ENCODE results near the gene GLYATL1.

The GLYATL1 gene

DNA sequence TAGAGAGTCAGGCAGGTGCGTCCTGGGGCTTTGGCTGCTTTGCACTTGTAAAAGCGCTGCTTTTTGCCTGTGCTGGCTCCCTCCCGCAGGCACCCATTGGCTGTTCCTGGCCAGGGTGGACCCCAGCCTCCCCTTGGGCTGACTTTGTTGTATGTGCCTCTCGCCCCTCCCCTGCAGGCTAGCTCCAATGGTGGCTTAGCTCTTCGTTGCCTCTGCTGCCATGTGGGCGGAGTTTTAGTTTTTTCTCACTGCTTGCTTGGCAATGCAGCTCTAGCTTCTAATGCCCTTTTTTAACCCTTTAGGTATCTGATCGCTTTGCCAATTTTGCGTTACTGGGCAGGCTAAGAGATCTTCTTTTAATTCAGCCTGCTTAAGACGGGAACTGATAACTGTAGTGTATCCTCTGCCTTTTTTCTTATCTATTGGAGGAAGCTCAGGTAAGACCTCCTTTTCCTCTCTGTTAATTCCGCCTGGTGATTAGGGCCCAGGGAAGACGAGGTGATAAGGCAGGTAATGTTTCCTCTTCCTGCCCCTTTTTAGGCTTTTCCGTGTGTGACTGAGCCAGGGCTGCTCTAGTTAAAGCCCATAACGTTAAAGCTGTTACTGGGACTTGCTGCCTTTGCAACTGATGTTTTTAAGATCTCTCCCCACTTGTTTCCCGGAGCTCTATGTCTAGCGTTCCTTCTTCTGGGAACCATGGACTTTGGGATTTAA is 11.7 kb upstream of the GLYATL1 start:
- no peak for DNase-seq

DNA sequence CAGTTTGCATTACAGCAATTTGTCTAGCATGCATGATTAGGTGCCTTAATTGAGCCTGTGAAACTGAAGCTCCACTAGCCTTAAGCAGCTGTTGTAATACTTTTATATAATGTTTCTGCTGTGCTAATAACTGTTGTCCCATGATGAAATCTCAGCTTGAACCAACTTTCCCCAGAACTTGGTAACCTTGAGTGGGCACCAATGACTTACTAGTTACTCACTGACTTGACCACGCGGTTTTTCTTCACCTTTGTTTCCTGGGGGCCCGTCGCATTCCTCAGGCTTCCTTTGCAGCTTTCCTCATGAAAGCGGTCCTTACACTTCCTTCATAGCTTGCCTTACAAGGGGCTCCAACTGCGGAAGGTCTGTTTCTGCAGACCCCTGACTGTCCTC is 11.2 kb upstream of the GLYATL1 start:
- DNase-seq = no peak

- DNase-seq = no peak
These were observed 10.6 kb upstream of the GLYATL1 start for GRCh38 chr11:58928691-58929090.

DNA sequence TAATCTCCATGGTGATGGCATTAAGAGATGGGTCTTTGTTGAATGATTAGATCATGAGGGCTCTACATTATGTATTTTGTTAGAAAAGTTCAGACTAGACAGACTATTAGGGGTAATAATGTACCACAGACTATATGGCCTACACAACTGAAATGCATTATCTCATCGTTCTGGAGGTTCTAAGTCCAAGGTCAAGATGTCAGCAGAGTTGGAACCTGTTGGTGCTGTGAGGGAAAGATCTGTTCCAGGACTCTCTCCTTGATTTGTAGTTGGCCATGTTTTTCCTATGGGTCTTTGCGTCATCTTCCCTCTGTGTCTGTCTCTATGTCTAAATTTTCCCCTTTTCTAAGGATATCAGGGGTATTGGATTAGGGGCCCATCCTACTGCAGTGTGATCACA is 8.4 kb upstream of the GLYATL1 start:
- no peak for DNase-seq

- DNase-seq = no peak
These were observed 5.6 kb upstream of the GLYATL1 start for GRCh38 chr11:58933661-58934060.

GRCh38 chr11:58934945-58935513 is 4.3 kb upstream of the GLYATL1 start:
- no peak for DNase-seq

- no peak for DNase-seq
These were observed 890 bp upstream of the GLYATL1 start for GRCh38 chr11:58938398-58938797.

DNA sequence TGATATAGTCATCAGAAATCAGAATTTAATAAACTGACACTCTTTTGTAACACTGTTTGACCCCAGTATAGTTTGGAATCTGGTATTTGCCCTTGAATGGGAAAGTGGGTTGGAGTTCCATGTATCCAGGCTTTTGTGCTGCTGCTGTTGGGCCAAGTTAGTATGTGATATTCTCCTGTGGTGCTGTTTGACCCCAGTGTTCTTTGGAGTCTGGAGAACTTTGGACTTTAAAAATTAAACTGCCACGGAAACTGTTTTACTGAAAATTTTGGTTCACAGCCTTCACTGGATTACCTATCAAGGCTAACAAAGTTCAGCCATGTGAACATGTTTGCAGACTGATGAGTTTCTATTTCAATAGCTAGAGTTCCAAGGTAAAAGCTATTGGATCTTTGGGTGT is 740 bp downstream of the GLYATL1 start:
- DNase-seq = no peak

DNA sequence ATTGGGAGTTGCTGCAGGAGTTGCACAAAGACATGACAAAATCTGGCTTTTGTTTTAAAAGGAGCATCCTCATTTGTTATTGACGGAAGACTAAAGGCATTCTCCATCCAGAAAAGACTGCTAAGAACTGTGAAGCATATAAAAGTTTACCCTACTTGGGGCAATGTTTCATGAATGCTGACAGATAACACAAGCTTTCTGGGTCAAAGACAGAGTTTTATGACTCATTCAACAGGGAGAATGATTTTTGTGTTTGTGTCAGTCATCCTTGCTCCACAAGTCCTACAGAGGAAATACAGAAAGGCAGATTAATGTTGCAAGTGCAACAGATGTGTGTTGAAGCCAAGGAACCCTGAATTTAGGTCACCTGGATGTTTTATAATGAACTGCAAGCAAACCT is 2.5 kb downstream of the GLYATL1 start:
- DNase-seq = no peak

DNA sequence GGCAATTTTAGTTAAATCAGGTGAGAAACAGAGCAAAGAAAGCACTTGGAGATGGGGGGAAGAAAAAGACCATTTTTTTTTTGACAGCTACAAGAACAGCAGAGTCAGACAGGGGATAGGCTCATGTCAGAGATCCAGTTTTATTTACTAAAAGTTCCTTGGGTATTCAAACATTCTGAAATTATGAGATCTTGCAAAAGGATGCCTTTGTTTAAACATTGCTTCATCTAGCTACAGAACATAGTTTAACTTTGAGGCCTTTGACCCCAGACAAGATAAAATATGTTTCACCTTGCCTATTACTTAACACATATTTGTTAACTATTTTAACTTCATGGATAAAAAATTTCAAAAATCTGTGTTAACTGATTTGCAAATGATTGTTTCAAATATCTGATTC is 6.4 kb downstream of the GLYATL1 start:
- DNase-seq = no peak

DNA sequence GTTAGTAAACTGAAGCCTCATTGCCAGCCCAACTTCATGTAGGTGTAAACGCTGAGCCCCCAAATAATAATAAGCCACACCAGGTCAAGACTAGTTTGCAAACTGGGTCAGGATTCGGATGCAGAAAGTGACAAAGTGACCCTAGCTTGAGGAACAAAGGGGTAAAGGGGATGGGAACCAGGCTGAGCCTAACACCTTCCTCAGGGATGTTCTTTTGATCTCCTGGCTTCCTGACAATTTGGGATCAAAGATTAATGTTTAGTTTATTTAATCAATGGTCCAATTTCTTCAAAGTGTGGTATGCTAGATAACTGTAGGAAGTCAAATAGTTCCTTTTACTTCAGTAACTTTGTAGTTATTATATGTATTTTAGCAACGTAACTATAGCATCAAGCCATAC is 9.9 kb downstream of the GLYATL1 start:
- no peak for DNase-seq

GRCh38 chr11:58957922-58958321 is 18.6 kb downstream of the GLYATL1 start:
- no peak for DNase-seq

GRCh38 chr11:58958500-58958899 is 19.2 kb downstream of the GLYATL1 start:
- no peak for DNase-seq

DNA sequence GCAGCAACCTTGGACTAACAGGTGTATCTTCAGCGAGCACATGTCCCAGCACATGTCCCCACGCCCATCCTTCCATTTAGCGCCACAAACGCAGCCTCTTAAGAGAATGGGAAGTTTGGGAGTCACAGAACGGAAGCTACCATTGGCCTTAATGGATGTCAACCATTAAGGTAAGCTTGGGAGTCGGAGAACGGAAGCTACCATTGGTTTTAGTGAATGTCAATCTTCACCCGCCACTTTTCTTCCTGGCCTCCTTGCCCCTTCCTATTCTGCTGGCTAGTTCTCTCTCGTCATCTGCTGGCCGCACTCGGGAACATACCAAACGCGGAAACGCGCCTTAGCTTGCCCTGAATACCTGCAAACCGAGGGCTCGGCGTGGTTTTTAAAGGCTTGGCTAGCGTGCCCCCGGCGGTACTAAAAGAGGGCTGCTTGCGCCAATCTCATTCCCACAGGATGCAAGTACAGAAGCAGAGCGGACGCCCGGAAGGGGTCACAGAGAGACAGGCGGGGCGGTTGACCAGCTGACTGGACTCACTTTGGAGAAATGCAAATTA is 24.3 kb downstream of the GLYATL1 start:
- no peak for DNase-seq

- DNase-seq = no peak
These were observed 26.1 kb downstream of the GLYATL1 start for GRCh38 chr11:58965246-58965985.

- no peak for DNase-seq
These were observed 29.0 kb downstream of the GLYATL1 start for GRCh38 chr11:58968251-58968711.

- no peak for DNase-seq
These were observed 38.2 kb downstream of the GLYATL1 start for GRCh38 chr11:58977470-58977869.

DNA sequence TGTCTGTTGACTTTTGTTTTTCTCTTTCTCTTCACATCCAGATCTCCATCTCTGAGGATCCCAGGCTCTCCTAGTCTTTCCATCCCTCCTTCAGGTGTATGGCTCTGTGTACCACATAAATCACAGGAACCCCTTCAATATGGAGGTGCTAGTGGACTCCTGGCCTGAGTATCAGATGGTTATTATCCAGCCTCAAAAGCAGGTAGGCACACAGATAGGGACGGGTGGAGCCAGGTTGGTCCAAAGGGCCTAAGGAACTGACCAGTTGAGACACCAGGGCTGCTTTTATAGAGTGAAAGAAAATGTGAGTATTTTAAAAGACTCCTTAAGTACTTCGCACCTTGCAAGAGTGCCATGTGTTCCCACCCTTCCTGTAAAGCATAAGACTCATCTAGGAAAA is 39.9 kb downstream of the GLYATL1 start:
- DNase-seq = no peak

- DNase-seq = no peak
These were observed 41.0 kb downstream of the GLYATL1 start for GRCh38 chr11:58980159-58980843.

DNA sequence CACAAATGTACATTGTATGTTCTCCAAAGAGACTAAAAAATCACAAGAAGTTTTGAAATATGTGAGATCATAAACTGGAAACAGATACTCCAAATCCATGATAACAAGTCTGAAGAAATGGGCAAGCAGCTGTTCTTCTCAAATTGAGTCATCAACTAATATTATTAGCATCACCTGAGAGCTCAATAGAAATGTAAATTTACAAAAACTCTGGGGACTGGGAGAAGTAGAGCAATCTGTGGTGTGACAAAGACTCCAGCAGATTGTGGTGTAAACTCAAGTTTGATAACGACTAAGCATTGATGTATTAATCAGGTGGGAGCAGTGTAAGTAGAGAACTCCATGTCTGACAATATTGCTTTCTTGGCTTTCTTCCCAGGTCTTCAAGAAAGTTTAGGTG is 53.2 kb downstream of the GLYATL1 start:
- DNase-seq = no peak

DNA sequence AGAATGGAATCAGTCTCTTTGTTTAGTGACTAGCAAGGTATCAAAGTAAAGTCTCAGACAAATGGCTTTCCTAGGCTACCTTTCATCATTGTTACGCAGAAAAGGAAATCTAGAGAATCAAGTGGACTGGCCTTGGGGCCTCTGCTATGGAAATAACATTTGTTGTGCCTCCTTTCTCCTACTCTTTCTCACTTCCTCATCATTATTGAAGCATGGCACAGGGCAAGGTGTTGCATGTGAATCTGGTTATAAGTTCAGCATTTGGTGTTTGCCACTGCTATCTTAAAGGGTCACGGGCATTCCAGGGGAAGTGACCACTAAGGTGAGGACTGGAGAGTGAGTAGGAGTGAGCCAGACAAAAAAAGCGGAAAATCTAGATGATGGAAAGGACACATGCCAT is 54.9 kb downstream of the GLYATL1 start:
- DNase-seq = no peak

DNA sequence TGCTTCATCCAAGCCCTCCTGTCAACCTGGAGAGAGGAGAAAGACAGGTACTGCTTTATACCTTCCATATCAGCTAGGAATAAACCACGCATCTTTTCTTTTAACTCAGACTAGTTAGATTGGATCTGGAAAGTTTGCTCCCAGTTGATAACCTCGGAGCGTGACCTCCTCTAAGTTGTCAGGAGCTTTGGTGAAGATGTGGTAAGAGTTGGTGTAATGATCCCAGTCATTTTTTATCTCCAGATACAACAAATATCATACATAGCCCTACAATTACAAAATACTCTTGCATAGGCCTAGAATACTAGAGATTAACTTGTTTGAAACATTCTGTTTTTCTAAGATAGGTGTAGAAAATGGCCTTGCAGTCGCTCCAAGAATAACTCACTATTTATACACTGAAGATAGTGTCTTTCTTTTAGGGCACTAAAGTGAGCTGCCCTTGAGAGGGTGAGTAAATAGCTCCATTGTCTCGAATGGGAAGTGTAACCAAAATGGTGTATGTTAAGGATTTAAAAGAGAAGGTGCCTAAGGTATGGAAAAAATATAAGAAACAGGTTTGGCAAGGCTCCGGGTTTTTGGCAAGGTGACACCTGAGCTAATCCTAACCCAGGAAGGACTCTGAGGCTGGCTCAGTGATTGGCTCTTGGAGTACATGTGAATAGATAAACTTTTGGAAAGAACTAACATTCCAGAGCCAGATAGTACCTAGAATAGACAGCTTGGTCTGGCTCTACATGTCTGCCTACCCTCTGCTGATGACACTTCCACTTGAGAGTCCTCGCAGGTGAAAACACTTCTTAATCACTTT is 59.4 kb downstream of the GLYATL1 start:
- no peak for DNase-seq

Data from activated effector memory CD4-positive, alpha-beta T cell treated with Interleukin-2 at 50 U/mL for 16 hours (primary cell).